ENCODE data around the gene MAML3.

MAML3 gene

GRCh38 chr4:140170299-140170698 is 16.3 kb upstream of the MAML3 start:
- no peak for DNase-seq (ENCODE audit: insufficient read length, low spot score)
- no peak for TF ChIP-seq POLR2A (IDR thresholded peaks at IDR 0.05; ENCODE audit: low read depth, low read length)
- no peak for FAIRE-seq

DNA sequence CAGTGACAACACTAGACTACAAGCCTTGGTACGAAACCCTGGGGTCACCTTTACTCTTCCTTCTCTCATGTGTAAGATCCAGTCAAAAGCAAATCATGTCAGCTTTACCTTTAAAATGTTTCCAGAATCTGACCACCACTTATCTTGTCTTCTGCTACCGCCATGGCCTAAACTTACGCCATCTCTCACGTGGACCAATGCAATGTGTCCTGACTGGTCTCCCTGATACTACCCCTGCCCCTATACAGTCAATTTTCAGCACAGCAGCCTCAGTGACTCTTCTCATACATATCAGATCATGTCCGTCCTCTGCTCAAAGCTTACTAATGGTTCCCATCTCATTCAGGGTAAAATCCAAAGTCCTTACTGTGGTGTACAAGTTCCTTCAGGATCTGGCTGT is 15.0 kb upstream of the MAML3 start:
- no peak for FAIRE-seq
- no peak for TF ChIP-seq POLR2A (IDR thresholded peaks at IDR 0.05; ENCODE audit: low read depth, low read length)
- DNase-seq (ENCODE audit: insufficient read length, low spot score), result no peak

DNA sequence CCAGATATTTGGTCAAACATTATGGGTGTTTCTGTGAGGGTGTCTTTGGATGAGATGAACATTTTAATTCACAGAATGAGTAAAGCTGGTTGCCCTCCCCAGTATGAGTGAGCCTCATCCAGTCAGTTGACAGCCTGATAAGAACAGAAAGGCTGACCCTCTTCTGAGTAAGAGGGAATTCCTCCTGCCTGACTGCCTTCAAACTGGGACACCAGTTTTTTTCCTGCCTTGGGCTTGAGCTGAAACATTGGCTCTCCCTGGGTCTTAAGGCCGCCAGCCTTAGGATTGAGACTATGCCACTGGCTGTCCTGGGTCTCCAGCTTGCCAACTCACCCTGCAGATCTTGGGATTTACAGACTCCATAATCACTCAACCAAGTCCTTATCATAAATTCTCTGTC is 14.5 kb upstream of the MAML3 start:
- DNase-seq (ENCODE audit: insufficient read length, low spot score), result no peak
- TF ChIP-seq POLR2A (IDR thresholded peaks at IDR 0.05; ENCODE audit: low read depth, low read length), result no peak
- FAIRE-seq, result no peak

- FAIRE-seq (no peak), DNase-seq (ENCODE audit: insufficient read length, low spot score) (no peak)
- TF ChIP-seq POLR2A (IDR thresholded peaks at IDR 0.05; ENCODE audit: low read depth, low read length), result no peak
Measured at GRCh38 chr4:140163029-140163810, 9.2 kb upstream of the MAML3 start.

- no peak for FAIRE-seq
- no peak for TF ChIP-seq POLR2A (IDR thresholded peaks at IDR 0.05; ENCODE audit: low read depth, low read length)
Measured at GRCh38 chr4:140162596-140162995, 8.6 kb upstream of the MAML3 start.

DNA sequence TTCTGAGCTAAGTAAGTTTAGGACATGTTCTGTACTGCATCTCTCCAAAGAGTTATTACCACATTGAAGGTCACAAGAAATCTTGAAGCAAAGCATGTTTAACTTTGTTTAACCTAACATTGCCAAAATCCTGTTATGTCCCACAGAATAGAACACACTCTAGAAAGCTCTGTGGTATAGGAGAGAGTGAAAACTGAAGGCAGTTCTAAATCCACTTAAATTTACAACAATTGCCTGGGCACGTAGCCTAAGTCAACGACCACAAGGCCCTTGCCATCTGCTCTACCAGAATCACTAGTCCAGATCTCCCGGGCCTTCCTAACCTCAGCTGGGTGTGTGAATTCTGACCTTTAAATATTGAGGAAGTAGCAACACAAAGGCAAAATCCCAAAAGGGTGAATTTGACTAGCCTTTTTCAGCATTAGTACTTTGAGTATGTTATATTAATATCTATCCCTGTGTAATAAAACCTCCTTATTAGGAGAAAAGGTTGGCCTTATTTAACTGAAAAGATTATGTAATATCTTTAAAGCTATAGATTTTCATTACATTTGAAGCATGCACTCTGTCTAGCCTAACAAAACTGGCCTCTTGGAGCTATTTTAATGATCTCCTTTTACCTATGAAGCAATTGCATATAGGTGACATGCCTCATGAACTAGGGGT is 4.5 kb upstream of the MAML3 start:
- no peak for DNase-seq (ENCODE audit: insufficient read length, low spot score)
- FAIRE-seq, result no peak

More at GRCh38 chr4:140162596-140162995, 8.6 kb upstream of the MAML3 start:
- no peak for DNase-seq (ENCODE audit: insufficient read length, low spot score)

GRCh38 chr4:140157341-140157740 is 3.4 kb upstream of the MAML3 start:
- no peak for DNase-seq (ENCODE audit: insufficient read length, low spot score)
- TF ChIP-seq POLR2A (IDR thresholded peaks at IDR 0.05; ENCODE audit: low read depth, low read length), result no peak
- no peak for FAIRE-seq

More for the DNA sequence above, 4.5 kb upstream of the MAML3 start:
- no peak for TF ChIP-seq POLR2A (IDR thresholded peaks at IDR 0.05; ENCODE audit: low read depth, low read length)

DNA sequence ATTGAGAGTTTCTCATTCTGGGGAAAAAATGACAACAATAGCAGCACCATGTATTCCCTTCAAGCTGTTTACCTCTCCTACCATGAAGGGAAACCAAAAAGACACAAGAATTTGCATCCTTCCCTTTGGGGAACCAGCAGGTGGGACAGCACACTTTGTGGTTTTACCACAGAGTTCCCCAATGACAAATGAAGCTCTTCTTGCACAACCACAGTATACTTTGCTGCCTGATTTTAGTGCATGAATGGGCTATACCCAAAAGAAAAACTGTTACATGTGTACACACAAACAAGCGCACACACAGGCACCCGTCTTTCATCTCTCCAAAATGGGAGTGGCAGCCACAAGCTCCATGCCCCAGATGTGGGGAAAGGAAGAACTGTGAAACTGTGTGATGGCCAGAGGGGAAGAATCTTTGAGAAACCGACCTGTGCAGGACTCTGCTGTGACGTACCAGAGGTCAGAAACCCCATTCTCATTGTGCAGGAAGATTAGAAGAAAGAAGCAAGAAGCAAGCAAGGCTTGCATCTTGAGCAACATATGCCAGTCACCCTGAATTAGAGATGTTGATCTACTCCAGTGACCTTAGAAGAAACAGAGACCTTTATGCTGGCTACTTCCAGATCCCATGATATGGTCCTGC is 2.7 kb upstream of the MAML3 start:
- FAIRE-seq (no peak), DNase-seq (ENCODE audit: insufficient read length, low spot score) (no peak)
- no peak for TF ChIP-seq POLR2A (IDR thresholded peaks at IDR 0.05; ENCODE audit: low read depth, low read length)

DNA sequence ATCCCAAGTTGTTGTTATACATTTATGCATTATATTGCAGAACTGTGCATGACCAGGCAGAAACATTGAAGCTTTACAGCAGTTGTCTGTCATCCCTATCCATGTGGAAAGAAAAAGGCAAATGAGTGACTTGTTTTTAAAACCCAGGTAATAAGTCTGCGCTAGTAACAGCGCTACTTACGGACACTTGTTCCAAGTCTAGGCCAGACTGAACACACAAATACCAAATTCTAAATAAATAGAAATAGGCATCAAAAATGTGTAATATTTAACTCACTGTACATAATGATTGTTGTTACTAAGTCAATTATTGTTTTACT is 548 bp upstream of the MAML3 start:
- TF ChIP-seq POLR2A (IDR thresholded peaks at IDR 0.05; ENCODE audit: low read depth, low read length), result no peak
- DNase-seq (ENCODE audit: insufficient read length, low spot score) (no peak), FAIRE-seq (no peak)

GRCh38 chr4:140153419-140153717 is 616 bp downstream of the MAML3 start:
- DNase-seq (ENCODE audit: insufficient read length, low spot score) (no peak), FAIRE-seq (no peak)
- TF ChIP-seq POLR2A (IDR thresholded peaks at IDR 0.05; ENCODE audit: low read depth, low read length), result no peak

- TF ChIP-seq POLR2A (IDR thresholded peaks at IDR 0.05; ENCODE audit: low read depth, low read length), result no peak
- no peak for DNase-seq (ENCODE audit: insufficient read length, low spot score)
- FAIRE-seq, result no peak
Measured at GRCh38 chr4:140152751-140153418, 1.1 kb downstream of the MAML3 start.

DNA sequence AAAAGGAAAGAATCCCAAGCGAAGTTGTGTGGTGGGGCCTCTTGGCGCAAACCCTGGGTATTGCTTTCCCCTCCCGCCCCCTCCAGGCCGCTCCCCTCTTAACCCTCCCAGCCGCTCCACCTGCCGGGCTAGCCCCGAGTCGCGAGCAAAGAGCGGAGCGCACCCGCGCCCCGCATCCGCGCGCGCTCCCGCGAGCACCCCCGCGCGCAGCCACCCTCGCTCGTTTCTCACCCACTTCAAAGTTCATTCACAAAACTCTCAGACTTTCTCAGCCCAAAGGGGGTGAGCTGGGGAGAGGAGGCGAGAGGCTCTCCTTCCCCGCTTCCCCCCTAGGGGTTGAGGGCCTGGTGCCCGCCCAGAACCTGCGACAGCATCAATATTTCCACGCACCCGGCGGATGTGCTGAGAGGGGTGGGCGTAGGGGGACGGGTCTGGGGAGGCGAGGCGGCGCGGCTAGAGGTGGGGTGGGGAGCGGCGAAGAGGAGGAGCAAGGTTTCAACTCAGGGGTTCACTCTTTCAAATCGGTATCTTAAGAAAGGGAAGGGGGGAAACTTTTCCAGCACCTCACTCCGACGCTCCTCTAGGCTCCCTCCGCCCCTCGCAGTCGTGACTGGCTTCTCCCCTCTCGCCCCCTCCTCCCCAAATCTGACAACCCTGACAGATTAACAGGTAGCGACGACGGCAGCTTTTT is 1.8 kb downstream of the MAML3 start:
- no peak for TF ChIP-seq POLR2A (IDR thresholded peaks at IDR 0.05; ENCODE audit: low read depth, low read length)
- FAIRE-seq (no peak), DNase-seq (ENCODE audit: insufficient read length, low spot score) (peak; percentile 33)

- DNase-seq (ENCODE audit: insufficient read length, low spot score) (peak; percentile 14), FAIRE-seq (no peak)
- TF ChIP-seq POLR2A (IDR thresholded peaks at IDR 0.05; ENCODE audit: low read depth, low read length), result no peak
Measured at GRCh38 chr4:140151699-140152012, 2.3 kb downstream of the MAML3 start.
